ENCODE results near the gene TFG. TPM values are rescaled to one million over a fixed set of nuclear protein-coding genes. Genes with fewer than 3 reads are reported as not detected.

The TFG gene
- total and polyA plus RNA-seq, 10 of the 15 experiments (the other 5 are each of a cell fraction or from before 2014, with no cell fraction given), result 29.3 to 126 (median 57.6) TPM

DNA sequence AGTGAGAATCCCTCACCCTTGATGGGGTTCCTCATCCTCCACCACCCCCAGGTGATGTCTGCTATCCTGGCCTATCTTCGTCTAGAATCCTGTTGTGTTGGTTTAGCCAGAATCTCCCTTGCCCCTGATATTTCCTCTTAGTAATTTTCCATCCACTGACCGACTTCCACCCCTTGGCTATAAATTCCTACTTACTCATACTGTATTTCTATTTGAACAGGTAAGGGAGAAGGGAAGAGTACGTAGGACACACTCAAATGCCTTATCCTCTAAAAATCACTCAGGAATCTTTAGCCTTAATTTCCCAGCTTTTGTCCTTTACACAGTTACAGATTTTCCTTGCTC is 678 bp upstream of the TFG start (continued):
- TF ChIP-seq, protein P1, sequence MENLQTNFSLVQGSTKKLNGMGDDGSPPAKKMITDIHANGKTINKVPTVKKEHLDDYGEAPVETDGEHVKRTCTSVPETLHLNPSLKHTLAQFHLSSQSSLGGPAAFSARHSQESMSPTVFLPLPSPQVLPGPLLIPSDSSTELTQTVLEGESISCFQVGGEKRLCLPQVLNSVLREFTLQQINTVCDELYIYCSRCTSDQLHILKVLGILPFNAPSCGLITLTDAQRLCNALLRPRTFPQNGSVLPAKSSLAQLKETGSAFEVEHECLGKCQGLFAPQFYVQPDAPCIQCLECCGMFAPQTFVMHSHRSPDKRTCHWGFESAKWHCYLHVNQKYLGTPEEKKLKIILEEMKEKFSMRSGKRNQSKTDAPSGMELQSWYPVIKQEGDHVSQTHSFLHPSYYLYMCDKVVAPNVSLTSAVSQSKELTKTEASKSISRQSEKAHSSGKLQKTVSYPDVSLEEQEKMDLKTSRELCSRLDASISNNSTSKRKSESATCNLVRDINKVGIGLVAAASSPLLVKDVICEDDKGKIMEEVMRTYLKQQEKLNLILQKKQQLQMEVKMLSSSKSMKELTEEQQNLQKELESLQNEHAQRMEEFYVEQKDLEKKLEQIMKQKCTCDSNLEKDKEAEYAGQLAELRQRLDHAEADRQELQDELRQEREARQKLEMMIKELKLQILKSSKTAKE (IDR thresholded peaks at IDR 0.05; ENCODE audit: low read depth, poor library complexity, severe bottlenecking), result peak; percentile 50

DNA sequence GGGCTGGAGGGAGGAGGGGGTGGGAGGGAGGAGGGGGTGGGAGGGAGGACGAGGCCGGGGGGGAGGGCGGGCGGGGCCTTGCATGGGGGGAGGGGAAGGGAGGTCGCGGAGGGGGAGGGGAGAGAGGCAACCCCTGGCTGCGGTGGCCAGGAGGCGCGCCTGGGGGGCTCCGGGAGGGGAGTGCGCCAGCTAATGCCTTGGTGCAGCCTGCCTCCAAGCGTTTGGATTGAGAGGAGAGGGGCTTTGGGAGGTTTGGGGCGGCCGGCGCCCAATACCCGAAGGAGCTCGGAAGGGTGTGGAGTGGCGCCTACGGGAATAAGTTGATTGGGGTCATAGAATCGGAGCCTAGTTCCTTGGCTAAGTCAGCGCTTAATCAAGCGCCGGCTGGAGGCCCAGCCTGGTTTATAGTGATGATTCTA is 557 bp downstream of the TFG start:
- in situ Hi-C loops (cut with MboI) (no loop called here), intact Hi-C loops (cut with micrococcal nuclease; ENCODE audit: unreplicated experiment) (loop anchor here (2.0 to 10.0 kb wide), 4 partner anchors 59 to 395 kb away; partner anchors contain the start of genes LNP1 and TOMM70)
- ATAC-seq (peak; percentile 9), FAIRE-seq (no peak), DNase-seq (ENCODE audit: low read depth, low spot score) (no peak)
- ChIA-PET SMC1A (ENCODE audit: uncharacterized antibody, unreplicated experiment) (interaction anchor here (0.9 to 6.0 kb wide), 12 partner anchors 11 to 308 kb away, joined by 3 to 34 read pairs (median 5); partner anchors contain the start of genes LNP1 and TOMM70), POLR2A (interaction anchor here (0.7 to 2.1 kb wide), 5 partner anchors 17 to 69 kb away, joined by 3 to 6 read pairs (median 4); no protein-coding TSS in a partner anchor), RAD21 (ENCODE audit: unreplicated experiment) (interaction anchor here (1.0 to 2.0 kb wide), 6 partner anchors 60 to 109 kb away, joined by 3 to 10 read pairs (median 3); no protein-coding TSS in a partner anchor), CTCF (interaction anchor here (0.9 to 3.7 kb wide), 11 partner anchors 9 to 247 kb away, joined by 3 to 12 read pairs (median 5); no protein-coding TSS in a partner anchor)
- peak overlapping the region; percentile 64 for H3K4me2 ChIP-seq (ENCODE audit: control insufficient read depth, insufficient read depth)
- H3K4me3 ChIP-seq, result peak overlapping the region; percentile 78
- no peaks in the 10 kb centered on the region; the same call in 1 of the 3 replicates for H3K9me3 ChIP-seq (replicated peaks; ENCODE audit: control insufficient read depth, insufficient read depth, low read length)
- no peaks in the 10 kb centered on the region for H3K27me3 ChIP-seq (replicated peaks in 1 of 2; ENCODE audit: control insufficient read depth in 2 of 2, insufficient read depth in 2 of 2, low read length in 1 of 2)
- H3K4me1 ChIP-seq (ENCODE audit: control insufficient read depth, insufficient read depth, low read length), result peaks cover 9% of the 10 kb centered on the region
- no peak overlapping the region for H2AFZ ChIP-seq (ENCODE audit: control insufficient read depth, low read depth, low read length)
- peaks cover 53% of the 10 kb centered on the region for H3K79me2 ChIP-seq (ENCODE audit: control insufficient read depth, insufficient read depth, low read length)
- H3K36me3 ChIP-seq (ENCODE audit: control insufficient read depth in 2 of 2, insufficient read depth in 2 of 2, low read length in 1 of 2), result peaks cover 0 to 4% of the 10 kb centered on the region in 2 experiments; a peak in 1 of 4 replicates
- H3K27ac ChIP-seq (ENCODE audit: control insufficient read depth, insufficient read depth), result peak overlapping the region; percentile 91
- peak overlapping the region; percentile 91 for H3K9ac ChIP-seq (ENCODE audit: control insufficient read depth, insufficient read depth, low read length)
- H4K20me1 ChIP-seq (ENCODE audit: control insufficient read depth, insufficient read depth), result no peaks in the 10 kb centered on the region
- no TSS peak for BruUV-seq (replicated peaks)
- TF ChIP-seq, protein P2, sequence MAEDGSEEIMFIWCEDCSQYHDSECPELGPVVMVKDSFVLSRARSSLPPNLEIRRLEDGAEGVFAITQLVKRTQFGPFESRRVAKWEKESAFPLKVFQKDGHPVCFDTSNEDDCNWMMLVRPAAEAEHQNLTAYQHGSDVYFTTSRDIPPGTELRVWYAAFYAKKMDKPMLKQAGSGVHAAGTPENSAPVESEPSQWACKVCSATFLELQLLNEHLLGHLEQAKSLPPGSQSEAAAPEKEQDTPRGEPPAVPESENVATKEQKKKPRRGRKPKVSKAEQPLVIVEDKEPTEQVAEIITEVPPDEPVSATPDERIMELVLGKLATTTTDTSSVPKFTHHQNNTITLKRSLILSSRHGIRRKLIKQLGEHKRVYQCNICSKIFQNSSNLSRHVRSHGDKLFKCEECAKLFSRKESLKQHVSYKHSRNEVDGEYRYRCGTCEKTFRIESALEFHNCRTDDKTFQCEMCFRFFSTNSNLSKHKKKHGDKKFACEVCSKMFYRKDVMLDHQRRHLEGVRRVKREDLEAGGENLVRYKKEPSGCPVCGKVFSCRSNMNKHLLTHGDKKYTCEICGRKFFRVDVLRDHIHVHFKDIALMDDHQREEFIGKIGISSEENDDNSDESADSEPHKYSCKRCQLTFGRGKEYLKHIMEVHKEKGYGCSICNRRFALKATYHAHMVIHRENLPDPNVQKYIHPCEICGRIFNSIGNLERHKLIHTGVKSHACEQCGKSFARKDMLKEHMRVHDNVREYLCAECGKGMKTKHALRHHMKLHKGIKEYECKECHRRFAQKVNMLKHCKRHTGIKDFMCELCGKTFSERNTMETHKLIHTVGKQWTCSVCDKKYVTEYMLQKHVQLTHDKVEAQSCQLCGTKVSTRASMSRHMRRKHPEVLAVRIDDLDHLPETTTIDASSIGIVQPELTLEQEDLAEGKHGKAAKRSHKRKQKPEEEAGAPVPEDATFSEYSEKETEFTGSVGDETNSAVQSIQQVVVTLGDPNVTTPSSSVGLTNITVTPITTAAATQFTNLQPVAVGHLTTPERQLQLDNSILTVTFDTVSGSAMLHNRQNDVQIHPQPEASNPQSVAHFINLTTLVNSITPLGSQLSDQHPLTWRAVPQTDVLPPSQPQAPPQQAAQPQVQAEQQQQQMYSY (CRISPR knock-in tag; IDR thresholded peaks at IDR 0.05), result no peak
- TF ChIP-seq, protein P3, sequence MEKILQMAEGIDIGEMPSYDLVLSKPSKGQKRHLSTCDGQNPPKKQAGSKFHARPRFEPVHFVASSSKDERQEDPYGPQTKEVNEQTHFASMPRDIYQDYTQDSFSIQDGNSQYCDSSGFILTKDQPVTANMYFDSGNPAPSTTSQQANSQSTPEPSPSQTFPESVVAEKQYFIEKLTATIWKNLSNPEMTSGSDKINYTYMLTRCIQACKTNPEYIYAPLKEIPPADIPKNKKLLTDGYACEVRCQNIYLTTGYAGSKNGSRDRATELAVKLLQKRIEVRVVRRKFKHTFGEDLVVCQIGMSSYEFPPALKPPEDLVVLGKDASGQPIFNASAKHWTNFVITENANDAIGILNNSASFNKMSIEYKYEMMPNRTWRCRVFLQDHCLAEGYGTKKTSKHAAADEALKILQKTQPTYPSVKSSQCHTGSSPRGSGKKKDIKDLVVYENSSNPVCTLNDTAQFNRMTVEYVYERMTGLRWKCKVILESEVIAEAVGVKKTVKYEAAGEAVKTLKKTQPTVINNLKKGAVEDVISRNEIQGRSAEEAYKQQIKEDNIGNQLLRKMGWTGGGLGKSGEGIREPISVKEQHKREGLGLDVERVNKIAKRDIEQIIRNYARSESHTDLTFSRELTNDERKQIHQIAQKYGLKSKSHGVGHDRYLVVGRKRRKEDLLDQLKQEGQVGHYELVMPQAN (conservative IDR thresholded peaks at IDR 0.05), result 0 out of 2 replicates have a peak, but pooled peaks have one; percentile 9
- 0 out of 2 replicates have a peak, but pooled peaks have one; percentile 4 for TF ChIP-seq YY1 (IDR thresholded peaks at IDR 0.05; ENCODE audit: low read depth, low read length)
- under 1% methylated on average over 12 of the region's 23 CpGs for WGBS (ENCODE audit: insufficient coverage, insufficient replicate concordance, low lambda C conversion rate, missing lambda C conversion rate)
